HG02884 (cell line): ENCODE results near the gene GPR137.
A peak's percentile ranks its signal among the peaks of the same experiment; 100 is the strongest.

Experiments used
- ATAC-seq: cut with Tn5 transposase; IDR thresholded peaks from one replicate; pipeline ENCODE4 v1.9.1; 2021; ENCODE audit warnings: mild to moderate bottlenecking, moderate library complexity; ENCODE audit not compliant: unreplicated experiment

The GPR137 gene

GRCh38 chr11:64284048-64284961 is 1.3 kb upstream of the GPR137 start, which contains the start of gene BAD:
Gene BAD (minus strand): TSS chr11:64284665. CDS start chr11:64284368, 297 bp downstream.
- ATAC-seq: peak; percentile 72

GRCh38 chr11:64285885-64286800 is 495 bp downstream of the GPR137 start:
- no peak for ATAC-seq

DNA sequence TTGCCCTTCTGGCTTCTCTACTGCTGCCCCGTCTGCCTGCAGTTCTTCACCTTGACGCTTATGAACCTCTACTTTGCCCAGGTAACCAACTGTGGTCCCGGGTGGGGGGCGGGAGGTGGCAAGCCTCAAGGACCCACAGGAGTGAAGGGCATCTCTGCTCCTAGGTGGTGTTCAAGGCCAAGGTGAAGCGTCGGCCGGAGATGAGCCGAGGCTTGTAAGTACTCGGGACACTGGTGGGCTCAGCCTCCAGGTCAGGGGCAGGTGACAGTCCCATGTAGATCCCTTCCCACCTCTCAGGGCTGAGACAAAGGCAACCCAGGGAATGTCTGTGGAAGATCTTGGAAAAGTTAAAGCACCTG is 1.1 kb downstream of the GPR137 start:
- ATAC-seq: no peak

GRCh38 chr11:64287676-64288352 is 2.2 kb downstream of the GPR137 start:
- ATAC-seq: no peak

- ATAC-seq: no peak
Measured at GRCh38 chr11:64288353-64288750, 2.7 kb downstream of the GPR137 start.

DNA sequence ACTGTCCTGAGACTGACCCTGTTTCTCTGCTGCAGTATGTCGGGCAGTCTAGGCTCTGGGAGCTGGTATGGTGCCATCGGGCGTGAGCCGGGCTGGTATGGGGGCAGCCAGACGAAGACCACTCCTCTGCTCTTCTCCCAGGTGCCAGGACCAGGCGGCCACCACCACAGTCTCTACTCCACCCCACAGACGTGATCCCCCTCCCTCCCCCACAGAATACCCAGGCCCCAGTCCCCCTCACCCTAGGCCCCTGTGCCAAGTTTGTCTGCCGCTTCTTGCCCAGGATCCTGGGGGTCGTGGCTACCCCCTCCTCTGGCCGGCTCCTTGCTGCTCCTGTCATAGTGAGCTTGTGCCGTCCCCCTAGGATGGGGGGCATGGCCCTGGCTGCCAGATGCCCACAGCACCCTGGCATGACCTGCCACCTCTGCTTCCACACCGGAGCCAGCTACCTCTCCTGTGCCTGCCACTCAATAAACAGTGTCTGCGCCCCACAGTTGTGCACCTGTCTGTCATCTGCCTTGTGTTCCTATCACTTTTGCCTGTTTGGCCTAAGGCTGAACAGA is 3.4 kb downstream of the GPR137 start:
- no peak for ATAC-seq

DNA sequence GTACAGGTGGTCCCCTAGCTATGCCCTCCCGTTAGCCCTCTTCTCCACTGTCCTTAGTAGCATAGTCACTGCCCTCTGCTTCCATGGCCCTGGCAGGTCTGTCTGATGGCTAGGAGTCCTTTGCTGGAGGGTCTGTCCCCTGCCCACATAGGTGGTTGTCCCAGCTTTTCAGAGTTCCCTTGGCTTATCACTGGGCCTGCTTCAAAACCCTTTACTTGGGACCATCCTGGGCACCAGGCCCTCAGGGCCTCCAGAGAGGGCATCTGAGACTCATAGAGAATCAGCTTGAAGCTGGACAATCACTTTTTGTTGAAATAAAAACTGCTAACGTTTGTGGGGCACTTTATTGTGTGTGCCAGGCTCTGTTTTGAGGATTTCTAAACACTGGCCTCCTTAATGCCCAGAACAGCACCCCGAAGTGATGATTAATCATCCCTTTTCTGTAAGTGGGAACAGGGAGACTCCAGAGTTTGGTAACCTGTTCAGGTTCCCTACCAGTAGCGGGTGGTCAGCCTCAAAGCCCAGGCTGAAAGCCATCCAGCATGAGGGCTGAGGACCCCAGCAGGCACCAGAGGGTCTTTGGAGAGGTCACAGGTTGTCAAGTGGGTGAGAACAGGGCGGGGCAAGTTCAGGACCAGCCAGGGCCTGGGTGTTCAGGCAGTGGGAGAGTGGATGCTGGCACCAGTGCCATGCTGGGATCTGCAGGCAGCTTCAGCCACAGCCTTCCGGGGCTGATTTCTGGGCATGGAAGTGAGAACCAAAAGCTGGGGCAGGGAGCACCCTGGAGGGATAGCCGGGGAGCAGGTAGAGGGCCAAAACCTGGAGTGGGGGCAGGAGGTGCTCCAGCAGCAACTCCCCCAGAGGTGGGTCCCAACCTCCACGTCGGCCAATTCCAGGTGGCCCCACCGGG is 5.0 kb downstream of the GPR137 start:
- no peak for ATAC-seq

GRCh38 chr11:64291262-64291751 is 5.7 kb downstream of the GPR137 start, which contains the start of gene KCNK4:
Gene KCNK4 (plus strand): TSS chr11:64291302. CDS start chr11:64293019, 1,717 bp downstream.
- no peak for ATAC-seq

GRCh38 chr11:64291752-64292459 is 6.3 kb downstream of the GPR137 start:
- ATAC-seq: no peak

DNA sequence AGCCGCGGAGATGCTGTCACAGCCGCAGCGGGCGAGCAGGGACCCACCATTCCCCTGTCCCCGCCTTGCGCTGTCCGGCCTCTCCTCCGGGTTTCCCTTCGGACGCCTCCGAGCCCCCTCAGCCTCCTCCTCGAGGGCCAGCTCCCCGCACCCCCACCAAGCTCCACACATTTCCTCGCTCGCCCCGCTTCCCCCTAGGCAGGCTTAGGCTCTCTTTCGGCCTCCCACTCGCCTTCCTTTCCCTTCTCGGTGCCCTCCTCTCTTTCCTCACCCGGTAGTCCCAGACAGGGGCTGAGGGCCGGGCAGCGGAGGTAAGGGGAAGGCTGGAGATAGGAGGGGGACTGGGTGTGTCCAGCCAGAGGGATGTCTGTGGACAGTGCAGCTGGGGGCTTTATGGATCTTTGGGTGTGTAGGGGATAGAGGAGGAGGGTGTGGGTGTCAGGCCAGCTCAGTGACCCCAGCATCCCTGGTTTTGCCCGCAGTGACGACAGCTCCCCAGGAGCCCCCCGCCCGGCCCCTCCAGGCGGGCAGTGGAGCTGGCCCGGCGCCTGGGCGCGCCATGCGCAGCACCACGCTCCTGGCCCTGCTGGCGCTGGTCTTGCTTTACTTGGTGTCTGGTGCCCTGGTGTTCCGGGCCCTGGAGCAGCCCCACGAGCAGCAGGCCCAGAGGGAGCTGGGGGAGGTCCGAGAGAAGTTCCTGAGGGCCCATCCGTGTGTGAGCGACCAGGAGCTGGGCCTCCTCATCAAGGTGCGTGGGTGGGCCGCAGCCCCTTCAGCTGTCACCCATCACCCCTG is 7.0 kb downstream of the GPR137 start:
- ATAC-seq: no peak

- no peak for ATAC-seq
Measured at GRCh38 chr11:64294774-64295173, 9.1 kb downstream of the GPR137 start.

DNA sequence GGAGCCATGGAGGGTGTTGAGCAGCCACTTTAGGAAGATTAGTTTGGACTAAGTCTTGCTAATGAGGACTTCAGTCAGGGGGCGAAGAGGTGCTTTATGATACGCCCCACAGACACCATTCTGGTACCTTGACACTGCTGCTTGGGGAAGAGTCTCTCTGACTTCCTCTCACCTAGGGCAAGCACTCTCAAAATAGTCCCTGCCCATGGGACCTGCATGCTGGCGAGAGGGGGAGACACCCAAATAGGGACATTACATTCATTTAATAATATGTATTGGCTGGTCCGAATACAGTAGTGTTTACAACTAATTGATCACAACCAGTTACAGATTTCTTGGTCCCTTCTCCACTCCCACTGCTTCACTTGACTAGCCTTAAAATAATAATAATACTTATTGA is 10.1 kb downstream of the GPR137 start:
- no peak for ATAC-seq

DNA sequence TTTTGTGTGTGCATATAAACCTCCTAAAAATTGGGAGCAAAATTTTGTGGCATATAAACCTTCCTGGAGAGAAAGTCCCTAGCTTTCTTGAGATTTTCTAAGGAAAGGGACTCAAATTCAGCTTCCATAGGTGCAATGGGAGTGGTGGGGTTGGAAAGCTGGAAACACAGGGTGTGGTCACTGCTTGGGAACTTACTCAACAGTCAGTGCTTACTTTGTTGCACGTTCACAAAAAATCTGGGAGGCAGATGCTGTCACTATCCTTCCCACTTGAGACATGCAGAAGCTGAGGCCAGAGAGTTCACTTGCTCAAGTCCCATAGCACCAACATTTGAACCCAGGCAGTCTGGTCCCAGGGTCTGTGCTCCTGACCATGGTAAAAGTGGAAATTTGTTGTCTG is 10.6 kb downstream of the GPR137 start:
- no peak for ATAC-seq

DNA sequence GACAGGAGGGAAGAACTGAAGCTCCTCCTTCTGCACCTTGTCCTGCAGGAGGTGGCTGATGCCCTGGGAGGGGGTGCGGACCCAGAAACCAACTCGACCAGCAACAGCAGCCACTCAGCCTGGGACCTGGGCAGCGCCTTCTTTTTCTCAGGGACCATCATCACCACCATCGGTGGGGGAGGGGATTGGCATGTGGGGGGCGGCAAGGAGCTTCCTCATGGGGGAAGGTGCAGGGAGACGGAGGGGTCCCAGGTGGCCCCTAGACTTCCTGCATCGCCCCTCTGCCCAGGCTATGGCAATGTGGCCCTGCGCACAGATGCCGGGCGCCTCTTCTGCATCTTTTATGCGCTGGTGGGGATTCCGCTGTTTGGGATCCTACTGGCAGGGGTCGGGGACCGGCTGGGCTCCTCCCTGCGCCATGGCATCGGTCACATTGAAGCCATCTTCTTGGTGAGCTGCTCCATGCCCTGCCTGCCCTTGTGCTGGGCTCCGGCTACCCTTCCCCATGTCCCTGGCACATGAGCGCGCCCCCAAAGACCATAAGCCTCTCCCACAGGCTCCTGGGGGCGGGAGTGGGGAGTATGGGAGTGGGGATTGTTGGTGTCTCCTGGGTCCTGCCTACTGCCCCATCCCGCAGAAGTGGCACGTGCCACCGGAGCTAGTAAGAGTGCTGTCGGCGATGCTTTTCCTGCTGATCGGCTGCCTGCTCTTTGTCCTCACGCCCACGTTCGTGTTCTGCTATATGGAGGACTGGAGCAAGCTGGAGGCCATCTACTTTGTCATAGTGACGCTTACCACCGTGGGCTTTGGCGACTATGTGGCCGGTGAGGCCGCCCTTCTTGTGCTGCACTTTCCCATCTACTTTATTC is 11.4 kb downstream of the GPR137 start:
- ATAC-seq: no peak

GRCh38 chr11:64297699-64298358 is 12.2 kb downstream of the GPR137 start:
- ATAC-seq: no peak

DNA sequence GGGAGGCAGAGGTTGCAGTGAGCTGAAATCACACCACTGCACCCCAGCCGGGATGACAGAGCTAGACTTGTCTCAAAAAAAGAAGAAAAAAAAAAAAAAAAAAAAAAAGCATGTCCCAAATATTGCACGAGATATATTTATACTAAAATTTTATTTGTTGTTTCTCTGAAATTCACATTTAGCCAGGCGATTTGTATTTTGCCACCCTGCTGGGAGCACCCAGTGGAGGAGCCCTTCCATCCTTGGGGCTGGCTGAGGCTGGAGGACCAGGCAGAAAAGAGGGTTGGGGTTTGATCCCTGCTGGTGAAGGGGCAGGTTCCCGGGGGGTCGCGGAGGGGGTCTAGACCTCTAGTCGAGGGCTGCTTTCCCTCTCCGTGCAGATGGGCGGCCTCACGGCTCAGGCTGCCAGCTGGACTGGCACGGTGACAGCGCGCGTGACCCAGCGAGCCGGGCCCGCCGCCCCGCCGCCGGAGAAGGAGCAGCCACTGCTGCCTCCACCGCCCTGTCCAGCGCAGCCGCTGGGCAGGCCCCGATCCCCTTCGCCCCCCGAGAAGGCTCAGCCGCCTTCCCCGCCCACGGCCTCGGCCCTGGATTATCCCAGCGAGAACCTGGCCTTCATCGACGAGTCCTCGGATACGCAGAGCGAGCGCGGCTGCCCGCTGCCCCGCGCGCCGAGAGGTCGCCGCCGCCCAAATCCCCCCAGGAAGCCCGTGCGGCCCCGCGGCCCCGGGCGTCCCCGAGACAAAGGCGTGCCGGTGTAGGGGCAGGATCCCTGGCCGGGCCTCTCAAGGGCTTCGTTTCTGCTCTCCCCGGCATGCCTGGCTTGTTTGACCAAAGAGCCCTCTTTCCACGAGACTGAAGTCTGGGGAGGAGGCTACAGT is 13.6 kb downstream of the GPR137 start:
- ATAC-seq: no peak
